Left lung (tissue), 10 donors: ENCODE data around the gene MYLK. TPM values are rescaled to one million over a fixed set of nuclear protein-coding genes. Genes with fewer than 3 reads are reported as not detected.

Experiments
- ATAC-seq: fragments of 200-7000 bp; cut with Tn5 transposase; one replicate; pipeline ENCODE4 v1.9.1; 2020; ENCODE audit warnings: moderate library complexity
- DNase-seq, 4 donors: peaks; one replicate each; pipeline ENCODE4 v3.0.0-alpha.2; 2013 to 2020
- H3K27ac ChIP-seq, 2 donors: fragments of 200-600 bp; sonication (generic) in 1 of 2; one replicate each; pipeline versions ENCODE4 v1.5.0 to v1.8.0; 2020 to 2021
- H3K27me3 ChIP-seq, 2 donors: fragments of 200-600 bp; sonication (generic) in 1 of 2; one replicate each; pipeline versions ENCODE4 v1.5.0 to v1.8.0; 2020 to 2021
- H3K36me3 ChIP-seq, 2 donors: fragments of 200-600 bp; sonication (generic) in 1 of 2; one replicate each; pipeline versions ENCODE4 v1.5.0 to v1.8.0; 2020 to 2021
- H3K4me1 ChIP-seq, 2 donors: fragments of 200-600 bp; one replicate each; pipeline ENCODE4 v1.8.0; 2021
- H3K4me3 ChIP-seq, 2 donors: fragments of 200-600 bp; sonication (generic) in 1 of 2; one replicate each; pipeline versions ENCODE4 v1.5.0 to v1.8.0; 2020 to 2021; ENCODE audit warnings: mild to moderate bottlenecking in 1 of 2
- H3K9me3 ChIP-seq, 2 donors: fragments of 200-600 bp; sonication (generic) in 1 of 2; one replicate each; pipeline versions ENCODE4 v1.5.0 to v1.8.0; 2020 to 2021
- intact Hi-C, 2 donors: fragments of 100-400 bp; cut with DNase I; formaldehyde crosslinking; loops; one replicate each; pipeline versions ENCODE4 v1.11.2 to v1.14.2; 2022
- polyA plus RNA-seq, 6 donors: library from polyadenylated mRNA; unstranded; fragments of 120-200 nt; gene quantifications; one replicate each; pipeline ENCODE4 v1.2.1, GENCODE V29; 2013; ENCODE audit not compliant: insufficient read length in 6 of 6
- total RNA-seq, 2 donors: library from RNA; stranded (reverse); fragmentation: NEBNext Ultra II Directional; extraction: Animal tissue kit (Norgen Biotek cat#: 25700); gene quantifications; one replicate each; pipeline ENCODE4 v1.2.1, GENCODE V29; 2021
- TF ChIP-seq, protein P1 (sequence below), 2 donors: fragments of 200-600 bp; sonication (generic) in 1 of 2; IDR thresholded peaks; one replicate each; pipeline versions ENCODE4 v1.5.0 to v1.8.0; 2021; ENCODE audit warnings: antibody characterized with exemption in 2 of 2
- donor health status: DM: no; HTN: yes; CAD: no.
- donor health status: DM: no; HTN: no; CAD: no.

Gene MYLK
- total and polyA plus RNA-seq, 8 donors: 155 to 468 (median 410) TPM

DNA sequence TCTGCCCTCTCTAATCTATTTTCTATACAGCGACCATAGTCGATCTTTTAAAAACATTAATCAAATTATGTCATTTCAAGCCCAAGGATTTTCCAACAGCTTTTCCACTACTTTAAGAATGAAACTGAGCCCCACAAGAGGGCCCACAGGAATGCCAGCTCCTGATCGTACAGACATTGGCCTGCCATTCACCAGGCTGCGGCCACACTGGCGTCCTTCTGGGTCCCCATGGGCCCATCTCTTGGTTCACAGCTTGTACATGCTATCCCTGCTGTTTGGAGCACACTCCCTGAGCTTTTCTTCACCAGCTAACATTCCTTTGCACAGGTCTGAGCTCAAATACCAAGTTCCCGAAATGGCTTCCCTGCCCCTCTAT, 149.6 kb downstream of the MYLK start:
- ATAC-seq: no peak
- intact Hi-C loops: no loop called here
- TF ChIP-seq, protein P1, sequence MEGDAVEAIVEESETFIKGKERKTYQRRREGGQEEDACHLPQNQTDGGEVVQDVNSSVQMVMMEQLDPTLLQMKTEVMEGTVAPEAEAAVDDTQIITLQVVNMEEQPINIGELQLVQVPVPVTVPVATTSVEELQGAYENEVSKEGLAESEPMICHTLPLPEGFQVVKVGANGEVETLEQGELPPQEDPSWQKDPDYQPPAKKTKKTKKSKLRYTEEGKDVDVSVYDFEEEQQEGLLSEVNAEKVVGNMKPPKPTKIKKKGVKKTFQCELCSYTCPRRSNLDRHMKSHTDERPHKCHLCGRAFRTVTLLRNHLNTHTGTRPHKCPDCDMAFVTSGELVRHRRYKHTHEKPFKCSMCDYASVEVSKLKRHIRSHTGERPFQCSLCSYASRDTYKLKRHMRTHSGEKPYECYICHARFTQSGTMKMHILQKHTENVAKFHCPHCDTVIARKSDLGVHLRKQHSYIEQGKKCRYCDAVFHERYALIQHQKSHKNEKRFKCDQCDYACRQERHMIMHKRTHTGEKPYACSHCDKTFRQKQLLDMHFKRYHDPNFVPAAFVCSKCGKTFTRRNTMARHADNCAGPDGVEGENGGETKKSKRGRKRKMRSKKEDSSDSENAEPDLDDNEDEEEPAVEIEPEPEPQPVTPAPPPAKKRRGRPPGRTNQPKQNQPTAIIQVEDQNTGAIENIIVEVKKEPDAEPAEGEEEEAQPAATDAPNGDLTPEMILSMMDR (IDR thresholded peaks at IDR 0.05): no peak

DNA sequence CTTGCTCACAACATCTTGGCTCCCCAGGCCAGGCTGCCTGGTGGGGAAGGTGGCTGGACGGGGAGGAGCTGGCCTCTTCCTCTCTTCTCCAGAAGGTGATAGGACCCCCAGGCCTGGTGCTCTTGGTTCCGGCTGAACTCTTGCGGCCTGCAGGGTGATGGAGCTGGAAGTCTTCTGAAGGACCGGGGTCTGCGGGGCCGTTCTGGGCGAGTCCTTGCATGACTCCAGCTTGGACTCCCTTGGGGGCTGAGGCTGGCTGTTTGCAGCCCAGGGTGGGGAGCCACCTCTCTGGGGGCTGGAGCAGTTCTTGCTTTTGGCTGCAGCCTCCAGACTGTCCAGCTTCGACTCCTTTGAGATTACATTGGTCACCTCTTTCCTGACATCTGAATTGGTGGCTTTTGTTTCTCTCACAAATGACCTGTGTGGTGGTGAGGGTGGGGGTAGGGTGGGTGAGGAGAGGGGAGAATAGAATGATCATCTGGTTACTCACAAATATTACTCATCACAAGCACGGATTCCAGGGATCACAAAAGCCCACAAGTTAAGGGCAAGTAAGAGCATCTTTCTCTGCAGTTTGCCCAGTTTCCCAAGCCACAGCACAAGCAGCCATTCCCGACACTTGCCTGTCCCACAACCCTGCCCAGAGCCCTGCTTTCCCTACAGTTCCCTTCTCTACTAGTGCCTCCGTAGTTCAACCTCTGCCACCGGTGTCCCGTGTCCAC, 150.2 kb downstream of the MYLK start:
- intact Hi-C loops: no loop called here
- Histone ChIP-seq H3K36me3 (no peaks in the 10 kb centered on the region), H3K9me3 (no peaks in the 10 kb centered on the region), H3K4me3 (no peak overlapping the region), H3K27me3 (no peaks in the 10 kb centered on the region), H3K27ac (no peak overlapping the region), H3K4me1 (no peaks in the 10 kb centered on the region)
- ATAC-seq (no peak), DNase-seq (no peak)
- TF ChIP-seq, protein P1 (IDR thresholded peaks at IDR 0.05): no peak

More for the DNA sequence above, 149.6 kb downstream of the MYLK start:
- Histone ChIP-seq H3K36me3 (no peaks in the 10 kb centered on the region), H3K27me3 (no peaks in the 10 kb centered on the region), H3K27ac (no peak overlapping the region), H3K9me3 (no peaks in the 10 kb centered on the region), H3K4me3 (no peak overlapping the region), H3K4me1 (no peaks in the 10 kb centered on the region)
- no peak for DNase-seq

DNA sequence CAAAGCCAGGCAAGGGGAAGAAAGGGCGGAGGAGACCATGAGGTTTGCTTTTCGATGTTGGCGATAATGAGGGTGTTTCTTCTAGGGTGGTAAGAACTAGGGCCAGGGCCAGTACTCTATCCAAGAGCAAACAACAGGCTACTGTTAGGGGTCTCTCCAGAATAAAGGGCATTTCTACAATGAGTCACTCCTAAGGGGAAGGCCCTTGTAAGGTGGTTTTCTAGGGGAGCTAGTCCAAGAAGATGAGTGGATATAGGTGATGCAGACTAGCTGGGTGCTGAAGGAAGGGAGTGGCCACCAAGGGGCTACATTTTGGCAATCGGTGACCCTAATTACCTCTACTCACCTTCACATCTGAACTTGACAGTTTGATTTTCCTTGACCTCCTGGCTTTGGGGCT, 150.8 kb downstream of the MYLK start:
- Histone ChIP-seq H3K4me3 (no peak overlapping the region), H3K36me3 (no peaks in the 10 kb centered on the region), H3K27me3 (no peaks in the 10 kb centered on the region), H3K27ac (no peak overlapping the region), H3K4me1 (no peaks in the 10 kb centered on the region), H3K9me3 (no peaks in the 10 kb centered on the region)
- intact Hi-C loops: no loop called here
- DNase-seq (no peak), ATAC-seq (no peak)
- TF ChIP-seq, protein P1 (IDR thresholded peaks at IDR 0.05): no peak

DNA sequence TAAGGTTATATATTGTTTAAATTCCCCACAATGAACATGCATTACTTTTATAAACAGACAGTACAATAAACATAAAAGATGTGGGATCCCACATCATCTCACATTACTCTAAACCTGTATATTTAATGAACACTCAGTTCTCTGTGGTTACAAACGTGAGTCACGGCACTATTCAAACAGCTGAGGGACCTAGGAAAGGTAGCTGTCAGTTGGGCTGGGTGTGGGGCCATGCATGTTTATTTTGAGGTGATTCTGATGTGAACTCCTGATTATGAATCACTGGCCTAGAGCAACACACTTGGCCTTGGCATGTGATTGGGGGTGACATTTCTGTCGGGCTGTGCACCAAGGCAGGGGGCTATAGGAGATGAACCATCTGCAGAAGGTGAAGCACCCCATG, 151.7 kb downstream of the MYLK start:
- no peaks in the 10 kb centered on the region for H3K27me3 ChIP-seq
- H3K4me3 ChIP-seq: no peak overlapping the region
- no peak for DNase-seq
- no peak overlapping the region for H3K27ac ChIP-seq
- H3K36me3 ChIP-seq: no peaks in the 10 kb centered on the region
- H3K9me3 ChIP-seq: no peaks in the 10 kb centered on the region
- peak; percentile 72 for ATAC-seq
- no peaks in the 10 kb centered on the region for H3K4me1 ChIP-seq
- intact Hi-C loops: no loop called here
- TF ChIP-seq, protein P1 (IDR thresholded peaks at IDR 0.05): no peak

DNA sequence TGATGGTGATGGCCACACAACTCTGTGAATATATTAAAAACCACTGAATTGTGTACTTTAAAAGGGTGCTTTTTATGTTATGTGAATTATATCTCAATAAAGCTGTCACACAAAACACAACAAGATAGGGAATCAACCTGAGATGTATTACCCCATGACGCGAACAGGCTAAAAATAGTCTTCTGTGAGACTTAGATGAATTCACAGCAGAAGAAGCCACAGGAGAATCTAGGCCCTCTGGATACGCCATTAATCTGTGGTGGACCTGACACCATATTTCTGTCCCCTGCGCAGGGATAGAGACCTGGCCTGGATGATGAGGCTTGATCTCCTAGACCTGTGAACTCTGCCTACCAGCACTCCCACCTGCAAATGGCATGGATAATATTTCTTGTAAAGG, 153.3 kb downstream of the MYLK start:
- no peaks in the 10 kb centered on the region for H3K9me3 ChIP-seq
- TF ChIP-seq, protein P1 (IDR thresholded peaks at IDR 0.05): no peak
- no peak for ATAC-seq
- no peak overlapping the region for H3K27ac ChIP-seq
- no peak overlapping the region for H3K4me3 ChIP-seq
- no peaks in the 10 kb centered on the region for H3K27me3 ChIP-seq
- intact Hi-C loops: no loop called here
- no peaks in the 10 kb centered on the region for H3K4me1 ChIP-seq
- no peak for DNase-seq
- no peaks in the 10 kb centered on the region for H3K36me3 ChIP-seq
